ENCODE results near the gene NUDT8.
"Not testable (repeated sequence)": the region's sequence is repeated elsewhere in the genome, so short reads cannot be mapped to it uniquely, and the experiment has no call there.

The NUDT8 gene

DNA sequence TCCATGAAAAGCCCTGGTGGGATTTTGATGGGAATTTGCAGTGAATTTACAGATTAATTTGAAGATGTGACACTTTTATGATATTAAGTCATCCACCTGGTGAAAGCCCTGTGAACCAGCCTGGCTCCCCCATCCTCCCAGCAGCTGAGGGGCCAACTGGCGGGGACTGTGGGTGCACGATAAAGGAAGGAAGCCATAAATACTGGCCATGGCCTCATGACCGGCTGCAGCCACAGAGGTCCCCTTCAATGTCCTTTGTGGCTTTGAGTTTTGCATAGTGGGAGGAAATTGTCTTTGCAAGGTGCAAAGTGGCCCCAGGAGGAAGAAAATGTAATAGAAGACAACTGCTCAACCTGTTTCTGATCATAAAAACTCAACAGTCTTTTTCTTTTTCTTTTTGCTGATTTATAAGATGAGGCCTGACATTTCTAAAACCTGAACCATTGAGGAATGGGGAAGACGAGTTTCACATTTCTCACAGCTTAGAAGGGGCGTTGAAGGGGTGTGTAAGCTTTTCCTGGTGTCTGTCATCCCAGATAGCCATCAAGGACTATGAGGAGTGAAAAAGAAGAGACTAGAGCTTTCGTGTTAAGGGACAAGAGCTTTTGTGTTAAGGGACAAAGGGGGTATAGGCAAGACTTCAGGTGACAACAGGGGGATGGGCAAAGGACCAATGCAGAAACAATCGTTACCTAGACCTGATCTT lies 29.3 kb downstream of the NUDT8 start:
- no peak overlapping the region for H3K4me3 ChIP-seq (ENCODE audit: low read depth, low read length)
- no peak for TF ChIP-seq CTCF (IDR thresholded peaks at IDR 0.05; ENCODE audit: low read depth, low read length)

DNA sequence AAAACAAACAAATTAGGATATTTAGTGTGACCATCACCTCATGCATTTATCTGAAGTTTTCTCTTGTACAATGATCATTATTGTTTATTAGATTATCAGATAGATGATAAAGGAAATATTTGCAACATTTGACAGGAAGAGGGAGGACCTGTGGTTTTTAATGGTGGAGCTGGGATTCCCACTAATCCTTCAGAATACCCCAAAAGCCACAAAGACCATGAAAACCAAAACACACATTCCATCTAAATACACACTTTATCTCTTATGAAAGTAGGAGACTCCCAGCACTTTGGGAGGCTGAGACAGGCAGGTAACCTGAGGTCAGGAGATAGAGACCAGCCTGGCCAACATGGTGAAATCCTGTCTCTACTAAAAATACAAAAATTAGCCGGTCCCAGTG lies 30.6 kb downstream of the NUDT8 start:
- TF ChIP-seq CTCF (IDR thresholded peaks at IDR 0.05; ENCODE audit: low read depth, low read length) = no peak
- H3K4me3 ChIP-seq (ENCODE audit: low read depth, low read length) = no peak overlapping the region

- not testable (repeated sequence) for H3K4me3 ChIP-seq (ENCODE audit: low read depth, low read length)
Observed at GRCh38 chr11:67597963-67598362, 31.8 kb downstream of the NUDT8 start.

- H3K4me3 ChIP-seq (ENCODE audit: low read depth, low read length) = not testable (repeated sequence)
Observed at GRCh38 chr11:67597458-67597857, 32.3 kb downstream of the NUDT8 start.

DNA sequence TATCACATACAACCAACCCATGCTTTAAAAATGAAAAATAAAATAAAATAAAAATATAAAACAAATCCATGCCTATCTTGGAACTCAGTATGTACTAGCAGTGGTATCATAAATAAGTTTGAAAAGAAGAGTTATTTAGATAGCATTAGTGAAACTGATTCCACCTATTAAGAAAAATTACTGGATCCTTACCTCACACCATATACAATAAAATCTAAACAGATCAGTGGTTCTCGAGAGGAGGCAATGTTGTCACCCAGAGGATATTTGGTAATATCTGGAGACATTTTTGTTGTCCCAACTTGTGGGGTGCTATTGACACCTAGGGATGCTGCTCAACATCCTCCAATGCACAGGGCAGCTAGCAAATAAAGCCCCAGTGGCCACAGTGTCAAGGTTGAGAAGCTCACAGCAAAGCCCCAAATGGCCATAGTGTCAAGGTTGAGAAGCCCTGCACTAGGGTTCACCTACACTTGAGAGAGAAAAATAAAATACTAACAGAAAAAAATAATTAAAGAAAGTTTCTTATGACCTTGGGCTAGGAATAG lies 32.9 kb downstream of the NUDT8 start:
- no peak for TF ChIP-seq CTCF (IDR thresholded peaks at IDR 0.05; ENCODE audit: low read depth, low read length)
- no peak overlapping the region for H3K4me3 ChIP-seq (ENCODE audit: low read depth, low read length)

- no peak overlapping the region for H3K4me3 ChIP-seq (ENCODE audit: low read depth, low read length)
- TF ChIP-seq CTCF (IDR thresholded peaks at IDR 0.05; ENCODE audit: low read depth, low read length) = no peak
Observed at GRCh38 chr11:67594480-67594879, 35.3 kb downstream of the NUDT8 start.

DNA sequence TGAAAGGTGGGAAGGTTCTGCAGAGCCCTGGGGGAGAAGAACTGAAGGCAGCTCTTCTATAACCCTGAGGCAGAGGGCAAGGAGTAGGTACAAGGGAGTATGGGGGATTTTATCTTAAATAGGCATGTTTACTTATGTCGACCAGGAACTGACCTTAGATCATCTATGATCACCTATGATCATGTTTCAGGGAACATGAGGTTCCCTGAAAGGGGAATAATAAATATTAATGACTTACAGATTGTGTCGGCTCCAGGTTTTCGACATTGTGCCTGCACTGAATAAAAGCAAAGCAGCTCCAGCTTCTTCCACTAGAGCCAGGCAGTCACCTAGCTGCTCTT lies 36.2 kb downstream of the NUDT8 start:
- no peak for TF ChIP-seq CTCF (IDR thresholded peaks at IDR 0.05; ENCODE audit: low read depth, low read length)
- H3K4me3 ChIP-seq (ENCODE audit: low read depth, low read length) = no peak overlapping the region

DNA sequence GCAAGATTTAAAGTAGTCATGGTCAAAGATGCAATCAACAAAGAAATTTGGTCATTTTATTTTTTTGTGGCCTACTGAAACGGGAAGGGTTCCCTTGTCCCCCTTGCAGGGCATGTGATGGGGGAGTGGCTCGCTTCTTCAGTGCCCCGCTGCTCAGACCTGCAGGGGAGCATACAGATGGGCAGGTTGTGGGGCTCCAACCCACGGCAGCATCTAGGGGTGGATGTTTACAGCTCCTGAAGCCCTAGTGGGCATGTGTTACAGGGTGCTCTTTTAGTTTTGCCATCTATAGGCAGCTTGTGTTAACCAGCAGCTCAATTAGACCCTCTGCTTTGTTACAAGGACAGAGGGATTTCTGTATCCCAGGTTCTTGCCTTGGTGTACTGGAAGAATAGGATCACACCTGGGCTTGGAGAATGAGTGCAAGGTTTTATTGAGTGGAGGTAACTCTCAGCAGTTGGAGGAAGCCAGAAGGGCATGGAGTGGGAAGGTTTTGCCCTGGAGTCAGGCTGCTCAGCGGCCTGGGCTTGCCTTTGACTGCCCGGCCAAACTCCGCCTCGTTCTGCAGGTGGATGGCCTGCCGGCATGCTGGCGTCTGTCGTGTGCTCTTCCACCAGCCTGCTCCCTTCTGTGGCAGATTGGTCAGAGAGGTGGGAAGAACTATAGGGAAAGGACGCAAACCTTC lies 36.7 kb downstream of the NUDT8 start:
- H3K4me3 ChIP-seq (ENCODE audit: low read depth, low read length) = no peak overlapping the region
- no peak for TF ChIP-seq CTCF (IDR thresholded peaks at IDR 0.05; ENCODE audit: low read depth, low read length)

DNA sequence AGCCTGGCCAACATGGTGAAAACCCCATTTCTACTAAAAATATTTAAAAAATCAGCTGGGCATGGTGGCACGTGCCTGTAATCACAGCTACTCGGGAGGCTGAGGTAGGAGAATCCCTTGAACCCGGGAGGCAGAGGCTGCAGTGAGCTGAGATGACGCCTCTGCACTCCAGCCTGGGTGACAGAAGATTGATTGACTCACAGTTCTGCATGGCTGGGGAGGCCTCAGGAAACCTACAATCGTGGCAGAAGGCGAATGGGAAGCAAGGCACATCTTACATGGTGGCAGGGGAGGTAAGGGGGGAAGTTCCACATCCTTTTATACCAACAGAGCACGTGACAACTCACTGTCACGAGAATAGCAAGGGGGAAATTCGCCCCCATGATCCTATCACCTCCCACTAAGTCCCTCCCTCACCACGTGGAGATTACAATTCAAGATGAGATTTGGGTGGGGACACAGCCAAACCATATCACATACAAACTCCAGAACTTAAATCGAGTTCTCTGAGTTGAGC lies 40.8 kb downstream of the NUDT8 start:
- not testable (repeated sequence) for H3K4me3 ChIP-seq (ENCODE audit: low read depth, low read length)

All from WI38 (cell line).